Mucosa of rectum (tissue), 2 donors: Measurements from ENCODE around the gene CHRNA4.

Source experiments
- H3K27ac ChIP-seq, 2 donors: one replicate each; pipeline ENCODE4 v1.7.0; 2013; ENCODE audit warnings: inconsistent platforms in 2 of 2, low read depth in 2 of 2, low read length in 2 of 2
- H3K27me3 ChIP-seq, 2 donors: one replicate each; pipeline ENCODE4 v1.7.0; 2013; ENCODE audit warnings: low read length in 2 of 2; ENCODE audit not compliant: control insufficient read depth in 2 of 2, insufficient read depth in 2 of 2
- H3K36me3 ChIP-seq, 2 donors: one replicate each; pipeline ENCODE4 v1.7.0; 2013; ENCODE audit warnings: low read length in 2 of 2; ENCODE audit not compliant: control insufficient read depth in 2 of 2, insufficient read depth in 2 of 2
- H3K4me1 ChIP-seq, 2 donors: one replicate each; pipeline ENCODE4 v1.7.0; 2013; ENCODE audit warnings: low read length in 2 of 2, mild to moderate bottlenecking in 1 of 2; ENCODE audit not compliant: control insufficient read depth in 2 of 2, insufficient read depth in 2 of 2
- H3K4me3 ChIP-seq, 2 donors: one replicate each; pipeline ENCODE4 v1.7.0; 2013; ENCODE audit warnings: low read length in 2 of 2
- H3K9ac ChIP-seq, 2 donors: one replicate each; pipeline ENCODE4 v1.7.0; 2013; ENCODE audit warnings: low read length in 2 of 2, low read depth in 1 of 2, mild to moderate bottlenecking in 1 of 2
- H3K9me3 ChIP-seq, 2 donors: one replicate each; pipeline ENCODE4 v1.7.0; 2013; ENCODE audit warnings: low read length in 2 of 2; ENCODE audit not compliant: control insufficient read depth in 2 of 2
- donor health status: healthy.
- donor health status: Normal muscosa, but diverticular disease.

Gene CHRNA4

DNA sequence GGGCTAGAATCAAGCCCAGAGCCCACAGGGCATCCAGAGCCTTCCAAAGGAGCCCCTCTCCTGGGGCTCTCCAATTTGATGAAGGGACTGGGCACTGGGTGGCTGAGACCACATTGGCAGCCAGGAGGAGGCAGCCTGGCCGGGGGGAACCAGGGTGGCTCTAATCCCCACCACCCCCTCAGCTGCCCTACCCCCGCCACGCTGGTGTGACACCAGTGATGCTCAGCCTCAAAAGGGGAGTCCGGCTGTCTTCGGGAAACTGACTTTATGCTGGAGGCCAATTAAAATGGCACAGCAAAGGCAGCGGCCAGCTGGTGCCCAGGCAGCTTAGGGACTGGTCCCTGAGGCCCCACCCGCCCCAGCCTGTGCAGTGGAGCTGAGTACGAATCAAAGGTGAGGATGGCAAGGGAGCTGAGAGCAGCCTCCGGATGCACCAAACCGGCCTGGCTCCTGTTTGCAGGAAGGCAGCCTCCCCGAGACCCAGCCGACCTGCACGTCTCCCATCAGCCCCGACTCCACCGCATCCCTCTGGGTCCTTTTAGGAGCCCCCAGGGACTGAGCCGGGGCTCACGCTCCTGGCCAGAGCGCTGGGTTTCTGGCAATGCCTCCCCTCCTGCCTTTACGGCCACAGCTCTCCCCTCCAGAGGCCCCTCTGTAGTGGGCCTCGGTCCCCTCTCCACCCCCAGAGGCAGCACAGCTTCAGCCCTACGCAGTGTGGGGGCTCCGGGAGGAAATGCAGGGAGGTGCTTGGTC is 28.5 kb downstream of the CHRNA4 start:
- Histone ChIP-seq H3K27ac (no peak overlapping the region), H3K36me3 (no peaks in the 10 kb centered on the region), H3K4me1 (no peaks in the 10 kb centered on the region), H3K27me3 (peaks cover 3 to 4% of the 10 kb centered on the region in 2 donors), H3K9me3 (no peaks in the 10 kb centered on the region), H3K4me3 (no peak overlapping the region), H3K9ac (no peak overlapping the region)

DNA sequence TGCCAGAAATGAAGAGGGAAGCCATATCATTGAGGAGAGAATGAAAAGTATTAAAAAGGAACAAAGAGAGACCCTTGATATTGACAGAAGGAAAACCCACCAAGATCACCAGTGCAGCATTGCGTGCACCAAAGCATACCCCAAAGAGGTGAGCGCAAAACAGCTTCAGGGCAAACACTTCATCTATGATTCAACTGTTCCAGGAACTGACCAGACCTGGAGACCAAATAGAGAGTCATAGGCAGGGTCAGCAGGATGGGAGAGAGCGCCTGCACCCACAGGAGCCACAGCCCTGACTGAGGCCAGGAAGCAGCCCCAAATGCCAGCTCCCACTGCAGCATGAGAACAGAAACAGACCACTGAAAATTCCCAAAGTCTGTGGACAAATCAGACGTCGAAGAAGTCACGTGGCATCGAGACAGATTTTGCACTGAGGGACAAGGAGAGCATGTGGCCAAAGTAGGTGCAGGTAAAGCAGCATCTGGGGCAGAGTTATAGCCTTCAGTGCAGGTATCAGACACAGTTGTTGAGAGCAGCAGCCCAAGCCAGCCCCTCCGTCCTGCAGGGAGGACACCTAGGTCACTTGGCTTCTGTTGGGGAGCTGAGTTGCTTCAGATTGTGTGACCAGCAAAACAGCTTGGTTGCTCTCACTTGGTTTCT is 29.3 kb downstream of the CHRNA4 start:
- Histone ChIP-seq H3K9ac (no peak overlapping the region), H3K9me3 (no peaks in the 10 kb centered on the region), H3K27ac (no peak overlapping the region), H3K4me3 (no peak overlapping the region), H3K4me1 (no peaks in the 10 kb centered on the region), H3K36me3 (no peaks in the 10 kb centered on the region), H3K27me3 (peaks cover 0 to 3% of the 10 kb centered on the region in 2 donors)

DNA sequence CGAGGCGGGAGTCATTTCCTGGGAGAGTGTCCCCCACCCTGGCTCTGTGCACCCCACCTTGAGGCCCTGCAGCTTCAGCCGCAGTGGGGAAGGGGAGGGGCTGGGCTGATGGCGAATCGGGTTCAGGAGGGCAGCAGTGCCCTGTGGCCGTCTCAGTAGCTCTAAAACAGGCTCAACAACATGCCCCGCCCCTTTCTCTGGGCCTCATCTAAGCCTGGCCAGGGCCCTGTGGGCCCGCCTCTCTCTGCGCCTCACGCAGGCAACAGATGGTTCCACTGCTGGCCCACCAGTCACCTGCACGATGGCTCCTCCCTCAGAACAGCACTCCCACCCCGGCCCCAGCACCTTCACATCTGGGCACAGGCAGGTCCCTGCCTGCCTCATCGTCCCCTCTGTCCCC is 30.2 kb downstream of the CHRNA4 start:
- Histone ChIP-seq H3K4me1 (no peaks in the 10 kb centered on the region), H3K36me3 (no peaks in the 10 kb centered on the region), H3K9ac (no peak overlapping the region), H3K4me3 (no peak overlapping the region), H3K9me3 (no peaks in the 10 kb centered on the region), H3K27ac (no peak overlapping the region), H3K27me3 (no peaks in the 10 kb centered on the region)

DNA sequence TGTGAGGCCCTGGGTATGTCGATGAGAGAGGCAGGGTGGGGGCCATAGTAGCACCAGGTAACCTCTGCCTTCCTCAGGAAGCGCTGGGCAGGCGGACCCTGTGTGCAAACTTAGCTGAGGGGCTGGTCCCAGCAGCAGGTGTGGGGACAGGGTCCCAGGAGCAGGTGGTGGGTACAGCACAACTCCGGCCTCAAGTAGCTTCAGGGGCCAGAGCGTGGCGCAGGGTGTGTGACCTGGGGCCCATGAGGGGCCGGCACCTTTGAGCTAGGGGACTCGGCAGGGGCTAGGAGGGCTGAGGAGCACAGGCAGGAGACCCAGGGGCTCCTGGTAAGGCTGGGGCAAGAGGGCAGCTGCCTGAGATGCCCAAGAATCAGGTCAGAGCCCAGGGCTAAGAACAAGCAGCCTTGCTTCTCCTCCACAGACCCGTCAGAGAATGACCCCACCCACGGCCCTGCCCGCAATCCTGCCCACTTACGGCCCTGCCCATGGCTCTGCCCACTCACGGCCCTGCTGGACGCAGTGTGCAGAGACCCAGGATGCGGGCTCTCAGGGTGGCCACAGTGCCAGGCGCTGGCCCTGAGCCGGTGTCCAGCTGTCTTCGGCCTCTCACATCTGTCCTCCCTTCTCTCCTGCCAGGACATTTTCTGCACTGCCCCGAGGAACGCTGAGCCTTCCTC is 30.9 kb downstream of the CHRNA4 start:
- Histone ChIP-seq H3K4me3 (no peak overlapping the region), H3K27ac (no peak overlapping the region), H3K36me3 (no peaks in the 10 kb centered on the region)

DNA sequence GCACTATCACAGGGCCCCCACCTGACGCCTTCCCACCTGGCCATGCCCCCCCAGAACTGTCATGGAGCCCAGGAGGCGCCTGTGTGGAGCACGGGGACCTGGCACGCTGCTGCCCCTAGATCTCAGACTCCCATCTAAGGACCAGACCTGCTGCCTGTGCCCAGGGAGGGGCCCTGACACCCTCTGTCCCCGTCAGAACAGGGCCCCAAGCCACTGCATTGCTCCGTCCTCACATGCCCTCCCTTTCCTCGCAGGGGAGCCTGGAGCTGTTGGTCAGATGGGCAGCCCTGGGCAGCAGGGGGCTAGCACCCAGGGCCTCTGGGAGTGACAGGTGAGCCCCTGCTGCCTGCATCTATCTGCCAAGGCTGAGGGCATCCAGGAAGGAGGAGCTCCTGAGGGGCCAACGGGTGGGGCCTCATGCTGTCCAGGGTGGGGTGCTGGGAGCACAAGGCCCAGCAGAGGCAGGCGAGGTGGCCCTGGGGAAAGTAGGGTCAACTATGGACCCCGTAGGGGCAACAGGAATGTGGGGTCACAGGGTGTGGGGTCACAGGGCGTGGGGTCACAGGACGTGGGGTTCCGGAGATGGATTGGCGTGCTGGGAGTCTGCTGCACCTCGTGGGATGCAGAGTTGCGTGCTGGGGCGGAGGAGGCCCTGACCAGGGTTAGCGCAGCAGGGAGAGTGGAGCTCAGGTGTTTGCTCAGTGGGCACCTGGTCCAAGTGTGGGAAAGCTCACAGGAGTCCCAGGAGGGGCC is 31.6 kb downstream of the CHRNA4 start:
- Histone ChIP-seq H3K4me3 (no peak overlapping the region), H3K9ac (no peak overlapping the region), H3K27ac (no peak overlapping the region), H3K4me1 (no peaks in the 10 kb centered on the region), H3K9me3 (no peaks in the 10 kb centered on the region), H3K27me3 (no peaks in the 10 kb centered on the region), H3K36me3 (no peaks in the 10 kb centered on the region)

More for the DNA sequence above, 30.9 kb downstream of the CHRNA4 start:
- H3K4me1 ChIP-seq = no peaks in the 10 kb centered on the region
- no peak overlapping the region for H3K9ac ChIP-seq
- no peaks in the 10 kb centered on the region for H3K9me3 ChIP-seq
- H3K27me3 ChIP-seq = no peaks in the 10 kb centered on the region

DNA sequence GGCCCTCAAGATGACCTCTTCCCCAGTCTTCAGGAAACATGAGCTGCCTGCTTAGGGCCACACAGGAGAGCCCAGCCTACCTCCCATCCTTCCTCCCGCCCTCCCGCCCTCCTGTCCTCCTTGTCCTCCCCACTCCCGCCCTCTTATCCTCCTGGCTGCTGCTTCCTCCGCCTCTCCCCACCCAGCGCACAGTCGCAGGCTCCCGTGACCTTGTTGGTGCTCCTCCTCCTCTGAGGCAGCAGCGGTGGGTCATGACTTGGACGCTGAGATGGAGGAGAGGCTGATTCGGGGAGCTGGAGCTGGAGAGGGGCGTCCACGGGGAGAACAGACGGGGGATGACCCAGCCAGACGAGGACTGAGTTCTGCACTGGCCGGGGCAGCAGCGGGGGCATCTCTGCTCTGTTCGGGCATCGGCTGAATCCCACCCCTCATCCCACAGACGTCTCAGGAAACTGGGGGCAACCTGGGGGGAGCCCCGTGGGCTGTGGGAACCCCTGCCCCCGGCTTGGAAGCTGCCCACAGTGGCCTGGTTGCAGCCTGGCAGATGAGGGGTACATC is 32.4 kb downstream of the CHRNA4 start:
- H3K4me1 ChIP-seq = no peaks in the 10 kb centered on the region
- H3K4me3 ChIP-seq = no peak overlapping the region
- no peak overlapping the region for H3K9ac ChIP-seq
- H3K27me3 ChIP-seq = peaks cover 0 to 2% of the 10 kb centered on the region in 2 donors
- no peak overlapping the region for H3K27ac ChIP-seq
- H3K9me3 ChIP-seq = no peaks in the 10 kb centered on the region
- H3K36me3 ChIP-seq = no peaks in the 10 kb centered on the region

DNA sequence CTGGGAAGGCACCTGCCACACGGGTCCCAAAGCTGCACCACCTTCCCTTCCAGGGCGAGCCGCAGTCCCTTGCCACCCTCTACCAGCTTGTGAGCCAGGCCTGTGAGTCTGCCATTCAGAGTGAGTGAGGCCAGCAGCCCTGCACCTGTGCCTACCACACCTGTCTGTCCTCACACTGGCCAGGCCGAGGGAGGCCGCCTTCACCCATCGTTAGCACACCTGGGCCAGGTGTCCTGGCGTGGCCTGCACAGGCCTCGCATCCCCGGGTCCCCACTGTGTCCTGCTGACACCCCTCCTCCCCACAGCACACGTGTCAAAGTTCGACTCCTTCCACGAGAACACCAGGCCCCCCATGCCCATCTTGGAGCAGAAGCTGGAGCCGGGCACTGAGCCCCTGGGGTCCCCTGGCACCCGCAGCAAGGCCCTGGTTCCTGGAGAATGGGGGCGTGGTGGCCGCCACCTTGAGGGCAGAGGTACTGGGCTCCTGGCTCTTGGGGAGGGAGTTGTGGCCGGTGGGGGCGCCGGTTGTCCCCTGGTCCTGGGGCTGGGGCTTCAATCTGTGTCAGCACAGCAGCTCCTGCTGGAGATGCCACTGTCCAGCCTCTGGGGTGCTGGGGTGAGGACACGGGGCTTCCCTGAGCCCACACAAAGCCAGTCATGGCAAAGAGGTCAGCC is 33.0 kb downstream of the CHRNA4 start:
- Histone ChIP-seq H3K36me3 (no peaks in the 10 kb centered on the region), H3K4me3 (no peak overlapping the region), H3K27ac (no peak overlapping the region), H3K9me3 (no peaks in the 10 kb centered on the region), H3K27me3 (peaks cover 0 to 2% of the 10 kb centered on the region in 2 donors), H3K9ac (no peak overlapping the region), H3K4me1 (no peaks in the 10 kb centered on the region)

- Histone ChIP-seq H3K36me3 (no peaks in the 10 kb centered on the region), H3K27me3 (peaks cover 0 to 2% of the 10 kb centered on the region in 2 donors), H3K27ac (no peak overlapping the region), H3K9ac (no peak overlapping the region), H3K4me3 (no peak overlapping the region), H3K4me1 (no peaks in the 10 kb centered on the region), H3K9me3 (no peaks in the 10 kb centered on the region)
Observed at GRCh38 chr20:63327231-63327745, 33.9 kb downstream of the CHRNA4 start.
